SU-DHL-6 (cell line): Measurements from ENCODE around the gene ZBTB32.

ENCODE experiments used
- H2AFZ ChIP-seq: fragments of 200-600 bp; sonication (generic); 2 replicates; pipeline ENCODE4 v1.6.1; 2014; ENCODE audit warnings: low read depth, mild to moderate bottlenecking, moderate library complexity, mixed read lengths, antibody characterized with exemption, low read length; ENCODE audit not compliant: severe bottlenecking
- H3F3A ChIP-seq: fragments of 200-600 bp; shearing (Covaris generic); 2 replicates; pipeline ENCODE4 v1.6.0; 2016; ENCODE audit warnings: antibody characterized with exemption, mild to moderate bottlenecking; ENCODE audit not compliant: insufficient read depth
- H3K27ac ChIP-seq: fragments of 200-600 bp; sonication (generic); 2 replicates; pipeline ENCODE4 v1.5.1; 2016; ENCODE audit warnings: low read depth, mild to moderate bottlenecking, low read length, moderate library complexity, mixed read lengths
- H3K27me3 ChIP-seq: fragments of 200-600 bp; sonication (generic), shearing (Covaris generic); 2 replicates; pipeline ENCODE4 v1.6.0; 2014; ENCODE audit warnings: mild to moderate bottlenecking, low read length
- H3K36me3 ChIP-seq: fragments of 200-600 bp; sonication (generic); 2 replicates; pipeline ENCODE4 v1.6.1; 2014; ENCODE audit warnings: mild to moderate bottlenecking, low read length, mixed read lengths
- H3K4me2 ChIP-seq: fragments of 300-600, 200-600 bp; shearing (Covaris generic), sonication (generic); 2 replicates; pipeline ENCODE4 v1.6.0; 2014; ENCODE audit warnings: low read length, low read depth, mild to moderate bottlenecking; ENCODE audit not compliant: poor library complexity, severe bottlenecking
- H3K4me3 ChIP-seq: fragments of 200-600 bp; sonication (generic); 2 replicates; pipeline ENCODE4 v1.5.1; 2014; ENCODE audit warnings: antibody characterized with exemption, low read length, mild to moderate bottlenecking, mixed read lengths; ENCODE audit not compliant: insufficient read depth, poor library complexity, severe bottlenecking
- H3K79me2 ChIP-seq: fragments of 200-600 bp; sonication (generic); 2 replicates; pipeline ENCODE4 v1.6.1; 2014; ENCODE audit warnings: mild to moderate bottlenecking, low read length, moderate library complexity; ENCODE audit not compliant: insufficient read depth
- H3K9ac ChIP-seq: fragments of 200-600 bp; sonication (generic); 2 replicates; pipeline ENCODE4 v1.7.0; 2014; ENCODE audit warnings: mild to moderate bottlenecking, low read length
- H3K9me2 ChIP-seq: fragments of 200-600 bp; sonication (generic); replicated peaks from 2 replicates; pipeline ENCODE4 v1.6.1; 2014; ENCODE audit warnings: low read length; ENCODE audit not compliant: insufficient read depth
- H3K9me3 ChIP-seq: fragments of 200-600 bp; sonication (generic); 2 replicates; pipeline ENCODE4 v1.6.1; 2014; ENCODE audit warnings: low read length, mixed read lengths; ENCODE audit not compliant: insufficient read depth
- H4K20me1 ChIP-seq: fragments of 200-600 bp; sonication (generic); 2 replicates; pipeline ENCODE4 v1.6.1; 2014; ENCODE audit warnings: low read depth, mild to moderate bottlenecking, antibody characterized with exemption, low read length, moderate library complexity, mixed read lengths
- EZH2phosphoT487 ChIP-seq: fragments of 200-600 bp; sonication (generic), shearing (Covaris generic); conservative IDR thresholded peaks from 2 replicates; pipeline ENCODE4 v1.6.1; 2018; ENCODE audit warnings: mild to moderate bottlenecking, antibody characterized with exemption, low read length, moderate library complexity, mixed read lengths
- TF ChIP-seq, protein P1 (sequence below): fragments of 200-600 bp; sonication (generic); IDR thresholded peaks from one replicate; pipeline ENCODE4 v1.5.1; 2017; ENCODE audit warnings: antibody characterized with exemption, mild to moderate bottlenecking, low read length, moderate library complexity; ENCODE audit not compliant: insufficient read depth, poor library complexity, severe bottlenecking

Gene ZBTB32

DNA sequence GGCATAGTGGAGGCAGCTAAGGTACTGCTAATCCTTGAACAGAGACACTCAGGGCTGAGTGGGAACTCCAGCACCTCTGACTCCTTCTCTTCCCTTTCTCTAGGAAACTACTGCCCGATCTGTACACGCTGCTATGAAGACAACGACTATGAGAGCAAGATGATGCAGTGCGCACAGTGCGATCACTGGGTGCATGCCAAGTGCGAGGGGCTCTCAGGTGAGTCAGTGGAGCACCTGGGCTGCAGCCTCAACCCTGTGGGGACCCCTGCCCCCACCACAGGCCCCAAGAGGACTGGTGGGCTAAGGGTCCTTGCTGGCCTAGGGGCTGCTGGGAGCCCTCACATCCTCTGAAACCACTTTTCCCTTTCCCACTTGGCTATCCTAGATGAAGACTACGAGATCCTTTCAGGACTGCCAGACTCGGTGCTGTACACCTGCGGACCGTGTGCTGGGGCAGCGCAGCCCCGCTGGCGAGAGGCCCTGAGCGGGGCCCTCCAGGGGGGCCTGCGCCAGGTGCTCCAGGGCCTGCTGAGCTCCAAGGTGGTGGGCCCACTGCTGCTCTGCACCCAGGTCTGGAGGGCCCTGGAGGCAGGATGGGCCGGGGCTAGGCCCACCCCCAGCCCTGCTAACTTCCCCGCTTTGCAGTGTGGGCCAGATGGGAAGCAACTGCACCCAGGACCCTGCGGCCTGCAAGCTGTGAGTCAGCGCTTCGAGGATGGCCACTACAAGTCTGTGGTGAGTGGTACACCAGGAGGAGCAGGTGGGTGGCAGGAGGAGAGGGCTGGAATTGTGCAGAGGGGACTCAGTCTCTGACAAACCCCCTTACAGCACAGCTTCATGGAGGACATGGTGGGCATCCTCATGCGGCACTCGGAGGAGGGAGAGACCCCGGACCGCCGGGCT, 22.9 kb downstream of the ZBTB32 start:
- Histone ChIP-seq H4K20me1 (no peaks in the 10 kb centered on the region), H2AFZ (no peak overlapping the region), H3K4me2 (no peak overlapping the region), H3K4me3 (no peak overlapping the region), H3F3A (no peaks in the 10 kb centered on the region), H3K9me3 (no peaks in the 10 kb centered on the region), H3K27me3 (no peaks in the 10 kb centered on the region), H3K27ac (no peak overlapping the region), H3K9ac (no peak overlapping the region), H3K79me2 (no peaks in the 10 kb centered on the region), H3K9me2 (no peaks in the 10 kb centered on the region), H3K36me3 (no peaks in the 10 kb centered on the region; the same call in 1 of the 2 replicates)
- no peak for TF ChIP-seq EZH2phosphoT487
- TF ChIP-seq, protein P1, sequence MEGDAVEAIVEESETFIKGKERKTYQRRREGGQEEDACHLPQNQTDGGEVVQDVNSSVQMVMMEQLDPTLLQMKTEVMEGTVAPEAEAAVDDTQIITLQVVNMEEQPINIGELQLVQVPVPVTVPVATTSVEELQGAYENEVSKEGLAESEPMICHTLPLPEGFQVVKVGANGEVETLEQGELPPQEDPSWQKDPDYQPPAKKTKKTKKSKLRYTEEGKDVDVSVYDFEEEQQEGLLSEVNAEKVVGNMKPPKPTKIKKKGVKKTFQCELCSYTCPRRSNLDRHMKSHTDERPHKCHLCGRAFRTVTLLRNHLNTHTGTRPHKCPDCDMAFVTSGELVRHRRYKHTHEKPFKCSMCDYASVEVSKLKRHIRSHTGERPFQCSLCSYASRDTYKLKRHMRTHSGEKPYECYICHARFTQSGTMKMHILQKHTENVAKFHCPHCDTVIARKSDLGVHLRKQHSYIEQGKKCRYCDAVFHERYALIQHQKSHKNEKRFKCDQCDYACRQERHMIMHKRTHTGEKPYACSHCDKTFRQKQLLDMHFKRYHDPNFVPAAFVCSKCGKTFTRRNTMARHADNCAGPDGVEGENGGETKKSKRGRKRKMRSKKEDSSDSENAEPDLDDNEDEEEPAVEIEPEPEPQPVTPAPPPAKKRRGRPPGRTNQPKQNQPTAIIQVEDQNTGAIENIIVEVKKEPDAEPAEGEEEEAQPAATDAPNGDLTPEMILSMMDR = no peak

DNA sequence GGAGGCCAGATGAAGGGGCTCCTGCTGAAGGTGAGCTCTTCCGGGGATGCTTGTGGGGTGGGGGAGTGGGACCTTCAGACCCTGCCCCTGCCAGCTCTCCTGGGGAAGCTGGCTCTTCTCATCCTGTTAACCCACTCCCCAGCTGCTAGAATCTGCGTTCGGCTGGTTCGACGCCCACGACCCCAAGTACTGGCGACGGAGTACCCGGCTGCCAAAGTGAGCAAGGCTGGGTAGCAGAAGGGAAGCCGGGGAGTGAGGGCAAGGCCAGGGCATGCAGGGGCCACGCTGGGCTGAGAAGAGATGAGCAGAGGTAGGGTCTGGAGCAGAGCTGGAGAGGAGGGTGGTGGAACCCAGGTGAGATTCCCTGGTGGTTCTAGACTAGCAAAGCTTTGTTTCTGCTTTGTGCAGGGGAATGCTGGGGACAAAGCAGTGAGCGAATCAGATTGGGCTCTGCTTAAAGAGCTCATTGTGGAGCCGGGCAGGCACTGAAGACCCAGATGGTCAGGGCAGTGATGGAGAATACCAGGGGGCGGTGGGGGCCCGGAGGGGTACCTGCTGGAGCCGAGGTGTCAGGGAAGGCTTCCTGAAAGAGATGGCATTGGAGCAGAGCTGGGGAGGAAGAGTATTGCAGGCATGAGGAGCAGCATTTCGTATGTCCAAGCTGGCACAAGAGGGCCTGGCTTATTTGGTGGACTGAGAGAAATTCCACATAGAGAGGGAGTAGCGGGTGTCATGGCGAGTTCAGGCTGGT, 23.8 kb downstream of the ZBTB32 start:
- Histone ChIP-seq H3K27me3 (no peaks in the 10 kb centered on the region), H3K27ac (no peak overlapping the region), H3K4me3 (no peak overlapping the region), H3F3A (no peaks in the 10 kb centered on the region), H3K9ac (no peak overlapping the region), H3K79me2 (no peaks in the 10 kb centered on the region), H3K4me2 (no peak overlapping the region), H2AFZ (no peak overlapping the region), H3K36me3 (no peaks in the 10 kb centered on the region; the same call in 1 of the 2 replicates), H3K9me2 (no peaks in the 10 kb centered on the region), H4K20me1 (no peaks in the 10 kb centered on the region), H3K9me3 (no peaks in the 10 kb centered on the region)
- no peak for TF ChIP-seq EZH2phosphoT487
- TF ChIP-seq, protein P1 = no peak

DNA sequence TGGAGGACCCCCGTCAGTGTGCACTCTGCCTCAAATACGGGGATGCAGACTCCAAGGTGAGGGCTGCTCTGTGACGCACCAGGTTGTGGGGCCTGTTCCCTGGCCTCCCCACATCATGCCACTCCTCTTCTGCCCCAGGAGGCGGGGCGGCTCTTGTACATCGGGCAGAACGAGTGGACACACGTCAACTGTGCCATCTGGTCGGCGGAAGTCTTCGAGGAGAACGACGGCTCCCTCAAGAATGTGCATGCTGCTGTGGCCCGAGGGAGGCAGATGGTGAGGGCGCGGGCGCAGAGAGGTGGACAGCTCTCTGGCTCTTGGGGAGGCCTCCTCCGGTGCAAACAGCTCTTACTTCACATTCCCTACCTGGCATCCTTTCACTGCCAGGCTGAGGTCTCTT, 24.7 kb downstream of the ZBTB32 start:
- H3K9ac ChIP-seq = no peak overlapping the region
- no peaks in the 10 kb centered on the region; the same call in 1 of the 2 replicates for H3K36me3 ChIP-seq
- TF ChIP-seq, protein P1 = no peak
- H3K4me3 ChIP-seq = no peak overlapping the region
- H3K9me3 ChIP-seq = no peaks in the 10 kb centered on the region
- H3F3A ChIP-seq = no peaks in the 10 kb centered on the region
- H4K20me1 ChIP-seq = no peaks in the 10 kb centered on the region
- H3K4me2 ChIP-seq = no peak overlapping the region
- H3K9me2 ChIP-seq = no peaks in the 10 kb centered on the region
- no peak overlapping the region for H2AFZ ChIP-seq
- H3K79me2 ChIP-seq = no peaks in the 10 kb centered on the region
- H3K27ac ChIP-seq = no peak overlapping the region
- H3K27me3 ChIP-seq = no peaks in the 10 kb centered on the region
